K562 (cell line): Measurements from ENCODE around the gene STOML3.

Source experiments
- CTCF ChIP-seq, 3 experiments: IDR thresholded peaks in 2 of 3; conservative IDR thresholded peaks in 1 of 3; 2 replicates each; pipeline ENCODE4 v1.5.1; 2011 to 2012; ENCODE audit warnings: low read length in 3 of 3, mild to moderate bottlenecking in 3 of 3, control low read depth in 2 of 3, improper control_type of control experiment in 1 of 3, inconsistent platforms in 1 of 3, low read depth in 1 of 3, mixed read lengths in 1 of 3, moderate library complexity in 1 of 3; ENCODE audit not compliant: insufficient read depth in 2 of 3
- NFE2 ChIP-seq: IDR thresholded peaks from 2 replicates; pipeline ENCODE4 v1.6.1; 2014; ENCODE audit warnings: antibody characterized with exemption, low read depth
- NR2F6 ChIP-seq: fragments of 450-650 bp; formaldehyde crosslinking; IDR thresholded peaks from 2 replicates; pipeline ENCODE4 v1.4.0; 2020; ENCODE audit warnings: mild to moderate bottlenecking
- POLR2AphosphoS5 ChIP-seq: IDR thresholded peaks from 2 replicates; pipeline ENCODE4 v1.6.1; 2011; ENCODE audit warnings: mild to moderate bottlenecking, low read depth, low read length, moderate library complexity; ENCODE audit not compliant: control insufficient read depth, insufficient read depth
- ZNF23 ChIP-seq: fragments of 250-450 bp; sonication (Bioruptor Pico); IDR thresholded peaks from 2 replicates; pipeline ENCODE4 v1.4.0; 2020; ENCODE audit warnings: mild to moderate bottlenecking
- ZNF24 ChIP-seq: fragments of 450-650 bp; IDR thresholded peaks from 2 replicates; pipeline ENCODE4 v1.6.1; 2016

GRCh38 chr13:38960175-38960574 lies 30.5 kb downstream of the STOML3 start:
- TF ChIP-seq CTCF (IDR thresholded peaks at IDR 0.05 in 2 of 3, conservative IDR thresholded peaks at IDR 0.05 in 1 of 3; ENCODE audit: insufficient read depth in 2 of 3, low read depth in 1 of 3, low read length in 3 of 3), result no peak
- TF ChIP-seq POLR2AphosphoS5, result no peak
- TF ChIP-seq ZNF24, result no peak
- no peak for TF ChIP-seq ZNF23 (CRISPR knock-in tag)
- no peak for TF ChIP-seq NR2F6 (CRISPR knock-in tag)
- no peak for TF ChIP-seq NFE2
